ENCODE results near the gene RBM20. TPM values are rescaled to one million over a fixed set of nuclear protein-coding genes. Genes with fewer than 3 reads are reported as not detected.

RBM20 gene
- total RNA-seq, 1 donor from 2014 or later, result 0.58 TPM

- no peak for TF ChIP-seq CTCF (conservative IDR thresholded peaks at IDR 0.05)
- Mint-ChIP-seq H3K9me3 (no peaks in the 10 kb centered on the region), H3K27ac (ENCODE audit: unreplicated experiment) (no peak overlapping the region), H3K36me3 (ENCODE audit: low read depth) (no peaks in the 10 kb centered on the region), H3K4me1 (no peaks in the 10 kb centered on the region), H3K27me3 (ENCODE audit: low read depth) (peaks cover 6% of the 10 kb centered on the region), H3K4me3 (no peak overlapping the region)
- DNase-seq (ENCODE audit: low read depth, low spot score), result no peak
Measured at GRCh38 chr10:110628161-110628560, 16.0 kb upstream of the RBM20 start.

GRCh38 chr10:110629680-110630191 is 14.4 kb upstream of the RBM20 start:
- Mint-ChIP-seq H3K4me3 (no peak overlapping the region), H3K27ac (ENCODE audit: unreplicated experiment) (no peak overlapping the region), H3K27me3 (ENCODE audit: low read depth) (peaks cover 4% of the 10 kb centered on the region), H3K9me3 (no peaks in the 10 kb centered on the region), H3K36me3 (ENCODE audit: low read depth) (no peaks in the 10 kb centered on the region), H3K4me1 (no peaks in the 10 kb centered on the region)
- no peak for DNase-seq (ENCODE audit: low read depth, low spot score)
- TF ChIP-seq CTCF (conservative IDR thresholded peaks at IDR 0.05), result no peak

- H3K36me3 Mint-ChIP-seq (ENCODE audit: low read depth), result no peaks in the 10 kb centered on the region
- H3K4me1 Mint-ChIP-seq, result no peaks in the 10 kb centered on the region
- no peak for DNase-seq (ENCODE audit: low read depth, low spot score)
- no peak overlapping the region for H3K27ac Mint-ChIP-seq (ENCODE audit: unreplicated experiment)
- no peak for TF ChIP-seq CTCF (conservative IDR thresholded peaks at IDR 0.05)
- no peaks in the 10 kb centered on the region for H3K27me3 Mint-ChIP-seq (ENCODE audit: low read depth)
- H3K4me3 Mint-ChIP-seq, result no peak overlapping the region
- no peaks in the 10 kb centered on the region for H3K9me3 Mint-ChIP-seq
Measured at GRCh38 chr10:110631934-110632333, 12.2 kb upstream of the RBM20 start.

- Mint-ChIP-seq H3K9me3 (no peaks in the 10 kb centered on the region), H3K4me1 (peaks cover 6% of the 10 kb centered on the region), H3K27me3 (ENCODE audit: low read depth) (peaks cover 6% of the 10 kb centered on the region), H3K36me3 (ENCODE audit: low read depth) (no peaks in the 10 kb centered on the region), H3K4me3 (no peak overlapping the region), H3K27ac (ENCODE audit: unreplicated experiment) (no peak overlapping the region)
- no peak for DNase-seq (ENCODE audit: low read depth, low spot score)
- TF ChIP-seq CTCF (conservative IDR thresholded peaks at IDR 0.05), result no peak
Measured at GRCh38 chr10:110632591-110633215, 11.4 kb upstream of the RBM20 start.

GRCh38 chr10:110634527-110635209 is 9.5 kb upstream of the RBM20 start:
- no peak for DNase-seq (ENCODE audit: low read depth, low spot score)
- Mint-ChIP-seq H3K36me3 (ENCODE audit: low read depth) (no peaks in the 10 kb centered on the region), H3K9me3 (no peaks in the 10 kb centered on the region), H3K27me3 (ENCODE audit: low read depth) (peaks cover 18% of the 10 kb centered on the region), H3K27ac (ENCODE audit: unreplicated experiment) (no peak overlapping the region), H3K4me3 (no peak overlapping the region), H3K4me1 (peaks cover 9% of the 10 kb centered on the region)
- no peak for TF ChIP-seq CTCF (conservative IDR thresholded peaks at IDR 0.05)
